IMR-90 (cell line): ENCODE data around the gene MKS1.

Experiments
- CEBPB ChIP-seq: IDR thresholded peaks from 2 replicates; pipeline ENCODE4 v1.6.1; 2012; ENCODE audit warnings: low read depth, low read length, improper control_type of control experiment
- CHD1 ChIP-seq: IDR thresholded peaks from 2 replicates; pipeline ENCODE4 v1.6.1; 2012; ENCODE audit warnings: low read depth, low read length, improper control_type of control experiment
- MAFK ChIP-seq: IDR thresholded peaks from 2 replicates; pipeline ENCODE4 v1.6.1; 2012; ENCODE audit warnings: low read depth, low read length, improper control_type of control experiment
- MXI1 ChIP-seq: IDR thresholded peaks from 2 replicates; pipeline ENCODE4 v1.6.1; 2012; ENCODE audit warnings: low read depth, mild to moderate bottlenecking, low read length, moderate library complexity, borderline replicate concordance
- POLR2A ChIP-seq: IDR thresholded peaks from 2 replicates; pipeline ENCODE4 v1.6.1; 2012; ENCODE audit warnings: mild to moderate bottlenecking, low read depth, low read length
- RCOR1 ChIP-seq: IDR thresholded peaks from 2 replicates; pipeline ENCODE4 v1.6.1; 2012; ENCODE audit warnings: mild to moderate bottlenecking, low read length, improper control_type of control experiment; ENCODE audit not compliant: insufficient replicate concordance
- RFX5 ChIP-seq: IDR thresholded peaks from 2 replicates; pipeline ENCODE4 v1.8.0; 2012; ENCODE audit warnings: low read depth, mild to moderate bottlenecking, low read length, moderate library complexity
- TF ChIP-seq, protein P1 (sequence below): conservative IDR thresholded peaks from 2 replicates; pipeline ENCODE4 v1.5.1; 2012; ENCODE audit warnings: mild to moderate bottlenecking, low read depth, low read length, improper control_type of control experiment
- TF ChIP-seq, protein P2 (sequence below): fragments of 150-350 bp; IDR thresholded peaks from 2 replicates; pipeline ENCODE4 v1.6.1; 2017; ENCODE audit warnings: mild to moderate bottlenecking, antibody characterized with exemption, low read length, low read depth

- TF ChIP-seq, protein P1, sequence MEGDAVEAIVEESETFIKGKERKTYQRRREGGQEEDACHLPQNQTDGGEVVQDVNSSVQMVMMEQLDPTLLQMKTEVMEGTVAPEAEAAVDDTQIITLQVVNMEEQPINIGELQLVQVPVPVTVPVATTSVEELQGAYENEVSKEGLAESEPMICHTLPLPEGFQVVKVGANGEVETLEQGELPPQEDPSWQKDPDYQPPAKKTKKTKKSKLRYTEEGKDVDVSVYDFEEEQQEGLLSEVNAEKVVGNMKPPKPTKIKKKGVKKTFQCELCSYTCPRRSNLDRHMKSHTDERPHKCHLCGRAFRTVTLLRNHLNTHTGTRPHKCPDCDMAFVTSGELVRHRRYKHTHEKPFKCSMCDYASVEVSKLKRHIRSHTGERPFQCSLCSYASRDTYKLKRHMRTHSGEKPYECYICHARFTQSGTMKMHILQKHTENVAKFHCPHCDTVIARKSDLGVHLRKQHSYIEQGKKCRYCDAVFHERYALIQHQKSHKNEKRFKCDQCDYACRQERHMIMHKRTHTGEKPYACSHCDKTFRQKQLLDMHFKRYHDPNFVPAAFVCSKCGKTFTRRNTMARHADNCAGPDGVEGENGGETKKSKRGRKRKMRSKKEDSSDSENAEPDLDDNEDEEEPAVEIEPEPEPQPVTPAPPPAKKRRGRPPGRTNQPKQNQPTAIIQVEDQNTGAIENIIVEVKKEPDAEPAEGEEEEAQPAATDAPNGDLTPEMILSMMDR = no peak
- TF ChIP-seq POLR2A = no peak
- TF ChIP-seq MXI1 = no peak
- no peak for TF ChIP-seq MAFK
- TF ChIP-seq RCOR1 = no peak
- TF ChIP-seq CEBPB = no peak
- TF ChIP-seq RFX5 = no peak
- no peak for TF ChIP-seq CHD1
- TF ChIP-seq, protein P2, sequence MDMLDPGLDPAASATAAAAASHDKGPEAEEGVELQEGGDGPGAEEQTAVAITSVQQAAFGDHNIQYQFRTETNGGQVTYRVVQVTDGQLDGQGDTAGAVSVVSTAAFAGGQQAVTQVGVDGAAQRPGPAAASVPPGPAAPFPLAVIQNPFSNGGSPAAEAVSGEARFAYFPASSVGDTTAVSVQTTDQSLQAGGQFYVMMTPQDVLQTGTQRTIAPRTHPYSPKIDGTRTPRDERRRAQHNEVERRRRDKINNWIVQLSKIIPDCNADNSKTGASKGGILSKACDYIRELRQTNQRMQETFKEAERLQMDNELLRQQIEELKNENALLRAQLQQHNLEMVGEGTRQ = no peak
Measured at GRCh38 chr17:58265902-58266875, 47.1 kb upstream of the MKS1 start.
